Glutamatergic neuron (in vitro differentiated cells): ENCODE data around the gene CHORDC1. TPM values are rescaled to one million over a fixed set of nuclear protein-coding genes. Genes with fewer than 3 reads are reported as not detected.

ENCODE experiments used
- DNase-seq: peaks from one replicate; pipeline ENCODE4 v3.0.0; 2022
- H3K27ac Mint-ChIP-seq: one replicate; pipeline ENCODE4 v1.8.0; 2020; ENCODE audit warnings: mild to moderate bottlenecking, mixed read lengths, inconsistent platforms; ENCODE audit not compliant: unreplicated experiment
- H3K27me3 Mint-ChIP-seq: one replicate; pipeline ENCODE4 v1.8.0; 2020; ENCODE audit warnings: mild to moderate bottlenecking, moderate library complexity, mixed read lengths, inconsistent platforms; ENCODE audit not compliant: unreplicated experiment
- H3K36me3 Mint-ChIP-seq: one replicate; pipeline ENCODE4 v1.8.0; 2020; ENCODE audit warnings: mild to moderate bottlenecking, mixed read lengths, inconsistent platforms; ENCODE audit not compliant: unreplicated experiment
- H3K4me1 Mint-ChIP-seq: one replicate; pipeline ENCODE4 v1.8.0; 2020; ENCODE audit warnings: mild to moderate bottlenecking, low read depth, mixed read lengths, inconsistent platforms; ENCODE audit not compliant: unreplicated experiment
- H3K4me3 Mint-ChIP-seq: one replicate; pipeline ENCODE4 v1.8.0; 2020; ENCODE audit warnings: mild to moderate bottlenecking, mixed read lengths, inconsistent platforms; ENCODE audit not compliant: unreplicated experiment
- H3K9me3 Mint-ChIP-seq: one replicate; pipeline ENCODE4 v1.8.0; 2020; ENCODE audit warnings: mild to moderate bottlenecking, moderate library complexity, mixed read lengths, inconsistent platforms; ENCODE audit not compliant: unreplicated experiment
- CTCF ChIP-seq: fragments of 200-600 bp; sonication (generic); IDR thresholded peaks from one replicate; pipeline ENCODE4 v1.5.0; 2021; ENCODE audit not compliant: partially characterized antibody, unreplicated experiment
- total RNA-seq: library from RNA; stranded (reverse); fragmentation: NEBNext Ultra II Directional; extraction: Animal tissue kit (Norgen Biotek cat#: 25700); gene quantifications from one replicate; pipeline ENCODE4 v1.2.1, GENCODE V29; 2021; ENCODE audit not compliant: unreplicated experiment

Gene CHORDC1
- total RNA-seq, 1 donor from 2014 or later, result 49.2 TPM

DNA sequence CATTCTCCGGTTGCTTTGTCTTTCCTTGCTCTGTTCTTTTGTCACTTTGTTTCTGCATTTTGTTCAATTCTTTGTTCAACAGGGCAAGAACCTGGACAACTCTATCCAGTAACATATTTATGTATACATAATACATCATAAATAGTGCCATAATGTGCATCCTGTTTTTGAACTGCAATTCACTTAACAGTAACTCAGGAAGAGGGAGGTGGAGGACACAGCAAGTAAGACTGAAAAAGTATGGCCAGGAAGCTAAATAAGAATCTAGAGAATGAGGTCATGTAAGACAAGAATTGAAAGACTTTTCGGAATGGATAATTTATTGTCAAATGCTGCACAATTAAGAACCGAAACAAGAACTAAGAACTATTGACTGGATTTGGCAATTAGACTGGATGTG lies 29.2 kb upstream of the CHORDC1 start:
- no peak for DNase-seq
- H3K4me3 Mint-ChIP-seq, result no peak overlapping the region

GRCh38 chr11:90251599-90251998 lies 28.8 kb upstream of the CHORDC1 start:
- Mint-ChIP-seq H3K4me1 (no peaks in the 10 kb centered on the region), H3K4me3 (no peak overlapping the region)

More for the DNA sequence above, 29.2 kb upstream of the CHORDC1 start:
- Mint-ChIP-seq H3K9me3 (peaks cover 2% of the 10 kb centered on the region), H3K27me3 (no peaks in the 10 kb centered on the region), H3K4me1 (no peaks in the 10 kb centered on the region), H3K36me3 (no peaks in the 10 kb centered on the region), H3K27ac (no peak overlapping the region)
- TF ChIP-seq CTCF, result no peak

DNA sequence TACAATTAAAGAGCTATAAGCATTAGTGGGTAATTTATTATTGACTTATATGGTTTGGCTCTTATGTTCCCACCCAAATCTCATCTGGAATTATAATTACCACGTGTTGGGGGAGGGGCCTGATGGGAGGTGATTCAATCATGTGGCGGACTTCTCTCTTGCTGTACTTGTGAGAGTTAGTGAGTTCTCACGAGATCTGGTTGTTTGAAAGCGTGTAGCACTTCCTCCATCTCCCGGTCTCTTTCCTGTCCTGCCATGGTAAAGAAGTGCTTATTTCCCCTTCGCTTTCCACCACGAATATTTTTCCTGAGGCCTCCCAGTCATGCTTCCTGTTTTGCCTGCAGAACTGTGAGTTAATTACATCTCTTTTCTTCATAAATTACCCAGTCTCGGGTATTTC lies 28.1 kb upstream of the CHORDC1 start:
- TF ChIP-seq CTCF, result no peak
- no peaks in the 10 kb centered on the region for H3K36me3 Mint-ChIP-seq
- no peaks in the 10 kb centered on the region for H3K27me3 Mint-ChIP-seq
- no peak overlapping the region for H3K27ac Mint-ChIP-seq
- H3K4me3 Mint-ChIP-seq, result no peak overlapping the region
- peaks cover 2% of the 10 kb centered on the region for H3K9me3 Mint-ChIP-seq
- no peak for DNase-seq
- H3K4me1 Mint-ChIP-seq, result no peaks in the 10 kb centered on the region

More at GRCh38 chr11:90251599-90251998, 28.8 kb upstream of the CHORDC1 start:
- no peak for DNase-seq
- no peak for TF ChIP-seq CTCF
- Mint-ChIP-seq H3K9me3 (peaks cover 2% of the 10 kb centered on the region), H3K27me3 (no peaks in the 10 kb centered on the region), H3K36me3 (no peaks in the 10 kb centered on the region), H3K27ac (no peak overlapping the region)

GRCh38 chr11:90246468-90246867 lies 23.6 kb upstream of the CHORDC1 start:
- no peak overlapping the region for H3K4me3 Mint-ChIP-seq
- H3K27me3 Mint-ChIP-seq, result no peaks in the 10 kb centered on the region
- no peak for DNase-seq
- peaks cover 9% of the 10 kb centered on the region for H3K4me1 Mint-ChIP-seq
- no peak overlapping the region for H3K27ac Mint-ChIP-seq
- H3K9me3 Mint-ChIP-seq, result no peaks in the 10 kb centered on the region
- H3K36me3 Mint-ChIP-seq, result no peaks in the 10 kb centered on the region
- TF ChIP-seq CTCF, result no peak

DNA sequence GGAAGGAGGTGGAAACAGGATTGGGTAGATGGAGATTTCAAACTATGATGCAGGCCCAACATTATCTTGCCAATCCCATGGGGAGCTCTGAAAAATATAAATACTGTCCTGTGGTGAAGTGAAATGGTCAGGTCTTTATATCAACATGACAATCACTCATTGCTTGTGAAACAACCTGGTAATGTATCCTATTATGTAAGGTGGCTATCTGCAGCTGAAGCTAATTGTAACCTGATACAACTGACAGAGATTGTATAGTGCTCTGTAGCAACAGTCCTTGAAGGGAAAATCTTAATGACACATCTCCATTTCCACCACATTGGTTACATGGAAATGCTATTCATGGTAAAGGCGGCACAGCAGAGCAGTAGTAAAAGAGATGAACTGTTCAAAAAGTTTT lies 20.7 kb upstream of the CHORDC1 start:
- Mint-ChIP-seq H3K4me1 (peaks cover 9% of the 10 kb centered on the region), H3K27ac (no peak overlapping the region), H3K9me3 (no peaks in the 10 kb centered on the region), H3K4me3 (no peak overlapping the region), H3K36me3 (no peaks in the 10 kb centered on the region), H3K27me3 (no peaks in the 10 kb centered on the region)
- no peak for DNase-seq
- TF ChIP-seq CTCF, result no peak
